ENCODE results near the gene CD55.
"Not testable (repeated sequence)": the region's sequence is repeated elsewhere in the genome, so short reads cannot be mapped to it uniquely, and the experiment has no call there.

Gene CD55

GRCh38 chr1:207316622-207317391 is 4.7 kb upstream of the CD55 start:
- TF ChIP-seq, protein P1, sequence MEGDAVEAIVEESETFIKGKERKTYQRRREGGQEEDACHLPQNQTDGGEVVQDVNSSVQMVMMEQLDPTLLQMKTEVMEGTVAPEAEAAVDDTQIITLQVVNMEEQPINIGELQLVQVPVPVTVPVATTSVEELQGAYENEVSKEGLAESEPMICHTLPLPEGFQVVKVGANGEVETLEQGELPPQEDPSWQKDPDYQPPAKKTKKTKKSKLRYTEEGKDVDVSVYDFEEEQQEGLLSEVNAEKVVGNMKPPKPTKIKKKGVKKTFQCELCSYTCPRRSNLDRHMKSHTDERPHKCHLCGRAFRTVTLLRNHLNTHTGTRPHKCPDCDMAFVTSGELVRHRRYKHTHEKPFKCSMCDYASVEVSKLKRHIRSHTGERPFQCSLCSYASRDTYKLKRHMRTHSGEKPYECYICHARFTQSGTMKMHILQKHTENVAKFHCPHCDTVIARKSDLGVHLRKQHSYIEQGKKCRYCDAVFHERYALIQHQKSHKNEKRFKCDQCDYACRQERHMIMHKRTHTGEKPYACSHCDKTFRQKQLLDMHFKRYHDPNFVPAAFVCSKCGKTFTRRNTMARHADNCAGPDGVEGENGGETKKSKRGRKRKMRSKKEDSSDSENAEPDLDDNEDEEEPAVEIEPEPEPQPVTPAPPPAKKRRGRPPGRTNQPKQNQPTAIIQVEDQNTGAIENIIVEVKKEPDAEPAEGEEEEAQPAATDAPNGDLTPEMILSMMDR (IDR thresholded peaks at IDR 0.05; ENCODE audit: borderline replicate concordance, control extremely low read depth, extremely low read depth, insufficient read depth, missing control alignments), result no peak
- in situ Hi-C loops (cut with MboI; ENCODE audit: low sequenced_read_pairs, unreplicated experiment), result no loop called here
- DNase-seq (ENCODE audit: low spot score), result no peak

DNA sequence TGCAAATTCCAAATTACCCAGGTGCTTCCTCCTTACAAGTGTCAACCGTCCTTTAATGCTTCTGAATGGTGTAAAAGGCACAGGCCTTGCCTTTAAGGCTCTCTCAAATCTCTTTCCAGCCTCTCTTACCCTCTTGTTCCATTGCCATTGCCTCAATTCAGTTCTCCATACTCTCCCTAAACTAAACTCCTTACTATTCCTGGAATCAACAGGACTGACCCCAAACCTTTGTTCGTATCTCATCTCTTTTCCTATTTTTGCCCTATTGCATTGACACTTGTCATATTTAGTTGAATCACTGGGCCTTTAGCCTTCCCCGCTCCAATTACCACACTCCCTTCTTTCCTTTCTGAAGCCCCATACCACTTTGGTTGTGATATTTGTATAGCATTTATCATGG is 3.9 kb upstream of the CD55 start:
- DNase-seq (ENCODE audit: low spot score), result no peak
- in situ Hi-C loops (cut with MboI; ENCODE audit: low sequenced_read_pairs, unreplicated experiment), result no loop called here
- TF ChIP-seq, protein P1 (IDR thresholded peaks at IDR 0.05; ENCODE audit: borderline replicate concordance, control extremely low read depth, extremely low read depth, insufficient read depth, missing control alignments), result no peak

DNA sequence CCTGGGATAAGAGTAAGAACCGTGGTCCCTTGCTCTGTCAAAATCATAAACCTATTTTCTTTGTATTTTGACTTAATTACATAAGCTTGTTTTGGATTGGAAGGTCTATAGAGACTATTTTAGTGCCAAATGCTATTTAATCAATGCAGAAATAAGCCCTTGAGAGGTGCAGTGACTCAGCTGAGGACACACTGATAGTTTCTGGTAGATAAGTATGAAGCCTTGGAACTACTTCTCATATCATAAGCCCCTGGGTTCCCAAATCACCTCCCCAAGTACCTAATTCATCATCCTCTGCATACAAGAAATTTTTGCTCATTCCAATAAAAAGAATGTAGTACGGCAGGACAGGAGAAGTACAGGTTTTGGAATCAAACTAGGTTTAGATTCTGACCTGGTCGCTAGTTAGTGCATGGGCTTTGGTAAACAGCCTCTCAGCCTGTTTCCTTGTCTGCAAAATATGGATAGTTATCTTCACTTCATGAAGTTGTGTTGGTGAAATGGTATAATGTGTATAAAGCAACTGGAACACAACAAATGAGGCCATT is 3.3 kb upstream of the CD55 start:
- DNase-seq (ENCODE audit: low spot score), result no peak
- TF ChIP-seq, protein P1 (IDR thresholded peaks at IDR 0.05; ENCODE audit: borderline replicate concordance, control extremely low read depth, extremely low read depth, insufficient read depth, missing control alignments), result no peak
- in situ Hi-C loops (cut with MboI; ENCODE audit: low sequenced_read_pairs, unreplicated experiment), result no loop called here

DNA sequence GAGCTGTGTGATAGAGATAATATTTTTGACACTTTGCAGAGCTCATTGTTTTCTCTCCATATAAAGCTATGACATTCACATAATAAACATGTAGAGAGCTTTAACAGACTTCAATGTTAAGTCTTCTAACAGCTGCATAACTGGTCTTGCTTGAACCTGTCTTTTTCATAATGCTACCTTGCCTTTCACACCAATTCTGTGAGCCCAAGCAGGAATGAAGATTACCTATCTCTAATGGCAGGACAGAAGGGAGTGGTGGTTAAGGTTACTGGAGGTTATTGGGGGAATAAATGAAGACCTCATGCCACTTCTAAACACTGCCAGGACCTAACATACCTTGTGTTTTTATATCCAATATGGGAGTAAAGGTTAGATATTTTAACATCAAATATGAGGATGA is 2.3 kb upstream of the CD55 start:
- TF ChIP-seq, protein P1 (IDR thresholded peaks at IDR 0.05; ENCODE audit: borderline replicate concordance, control extremely low read depth, extremely low read depth, insufficient read depth, missing control alignments), result no peak
- in situ Hi-C loops (cut with MboI; ENCODE audit: low sequenced_read_pairs, unreplicated experiment), result no loop called here
- DNase-seq (ENCODE audit: low spot score), result no peak

DNA sequence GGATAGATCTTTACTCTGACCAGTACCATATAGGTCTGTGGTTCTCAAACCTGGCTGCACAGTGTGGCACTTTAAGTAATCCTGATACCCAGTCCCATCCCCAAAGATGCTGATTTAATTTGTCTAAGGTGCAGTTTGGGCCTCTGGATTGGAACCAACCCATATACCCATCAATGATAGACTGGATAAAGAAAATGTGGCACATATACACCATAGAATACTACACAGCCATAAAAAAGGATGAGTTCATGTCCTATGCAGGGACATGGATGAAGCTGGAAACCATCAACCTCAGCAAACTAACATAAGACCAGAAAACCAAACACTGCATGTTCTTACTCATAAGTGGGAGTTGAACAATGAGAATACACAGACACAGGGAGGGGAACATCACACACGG is 1.4 kb upstream of the CD55 start:
- in situ Hi-C loops (cut with MboI; ENCODE audit: low sequenced_read_pairs, unreplicated experiment); DNase-seq (ENCODE audit: low spot score): not testable (repeated sequence)

DNA sequence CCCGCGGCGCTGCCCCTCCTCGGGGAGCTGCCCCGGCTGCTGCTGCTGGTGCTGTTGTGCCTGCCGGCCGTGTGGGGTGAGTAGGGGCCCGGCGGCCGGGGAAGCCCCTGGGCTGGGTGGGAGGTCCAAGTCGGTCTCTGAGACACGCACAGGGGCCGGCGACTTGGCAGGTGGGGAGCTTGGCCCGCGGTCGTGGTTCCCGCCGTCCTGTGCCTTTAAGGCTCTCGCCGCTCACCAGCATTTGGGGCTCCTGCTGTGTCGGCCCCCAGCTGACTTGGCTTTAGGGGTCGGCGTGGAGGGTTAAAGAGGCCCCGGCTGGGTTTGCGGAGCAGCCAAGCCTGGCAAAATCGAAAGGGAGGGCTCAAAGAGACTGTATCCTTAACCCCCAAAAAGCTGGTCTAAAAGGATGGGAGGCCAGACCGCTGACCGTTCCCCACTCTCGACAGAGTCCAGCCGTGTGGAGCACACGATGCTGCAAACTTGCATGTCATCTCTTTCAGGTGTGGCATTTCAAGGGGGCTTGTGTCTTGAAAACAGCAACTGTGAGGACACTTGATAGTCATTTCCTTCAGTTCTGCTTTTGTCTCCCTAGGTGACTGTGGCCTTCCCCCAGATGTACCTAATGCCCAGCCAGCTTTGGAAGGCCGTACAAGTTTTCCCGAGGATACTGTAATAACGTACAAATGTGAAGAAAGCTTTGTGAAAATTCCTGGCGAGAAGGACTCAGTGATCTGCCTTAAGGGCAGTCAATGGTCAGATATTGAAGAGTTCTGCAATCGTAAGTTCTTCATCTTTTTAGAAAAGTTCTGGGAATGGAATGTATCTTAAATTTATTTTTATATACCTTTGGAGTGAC is 540 bp downstream of the CD55 start:
- in situ Hi-C loops (cut with MboI; ENCODE audit: low sequenced_read_pairs, unreplicated experiment), result no loop called here
- DNase-seq (ENCODE audit: low spot score), result peak; percentile 21
- TF ChIP-seq, protein P1 (IDR thresholded peaks at IDR 0.05; ENCODE audit: borderline replicate concordance, control extremely low read depth, extremely low read depth, insufficient read depth, missing control alignments), result no peak

All from GM13976 (cell line).